Measurements from ENCODE around the gene PHC3.

The PHC3 gene

DNA sequence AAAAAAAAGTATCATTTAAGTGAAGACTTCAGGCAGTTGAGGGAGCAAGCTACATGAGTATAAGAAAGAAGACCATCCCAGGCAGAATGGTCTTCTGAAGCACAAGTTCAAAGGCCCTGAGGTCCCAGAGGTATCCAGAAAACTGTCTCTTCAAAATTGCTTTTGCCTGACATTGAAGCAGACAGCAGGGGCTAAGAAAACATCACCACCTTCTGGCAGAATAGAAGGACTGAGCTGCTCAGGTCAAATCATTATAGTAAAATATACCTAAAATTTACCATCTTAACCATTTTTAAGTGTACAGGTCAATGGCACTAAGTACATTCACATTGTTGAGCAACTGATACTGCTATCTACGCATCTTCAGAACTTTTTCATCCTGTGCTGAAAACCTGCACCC, 127.3 kb downstream of the PHC3 start:
- no peak for TF ChIP-seq TAF1 (IDR thresholded peaks at IDR 0.05; ENCODE audit: borderline replicate concordance, insufficient read depth, low read length)
- TF ChIP-seq SIN3A (IDR thresholded peaks at IDR 0.05; ENCODE audit: borderline replicate concordance, insufficient read depth, low read length), result no peak
- TF ChIP-seq FOXP2 (optimal IDR thresholded peaks at IDR 0.05; ENCODE audit: borderline replicate concordance, extremely low read depth, extremely low read length, insufficient read depth), result no peak
- TF ChIP-seq POLR2AphosphoS5 (IDR thresholded peaks at IDR 0.05; ENCODE audit: low read depth, low read length), result no peak

DNA sequence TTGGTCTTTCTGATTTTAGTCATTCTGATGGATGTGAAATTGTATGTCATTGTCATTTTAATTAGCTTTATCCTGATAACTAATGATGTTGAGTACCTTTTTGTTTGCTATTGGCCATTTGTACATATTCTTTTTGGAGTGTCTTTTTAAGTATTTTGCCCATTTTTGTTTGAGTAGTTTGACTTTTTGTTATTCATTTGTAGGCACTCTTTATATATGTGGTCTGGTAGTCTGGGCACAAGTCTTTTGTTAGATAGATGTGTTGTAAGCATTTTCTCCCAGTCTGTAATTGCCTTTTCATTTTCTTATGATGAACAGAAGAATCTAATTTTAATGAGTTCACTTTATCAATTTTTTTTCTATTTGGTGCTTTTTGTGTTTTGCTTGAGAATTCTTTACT, 129.1 kb downstream of the PHC3 start:
- TF ChIP-seq TAF1 (IDR thresholded peaks at IDR 0.05; ENCODE audit: borderline replicate concordance, insufficient read depth, low read length) (no peak), FOXP2 (optimal IDR thresholded peaks at IDR 0.05; ENCODE audit: borderline replicate concordance, extremely low read depth, extremely low read length, insufficient read depth) (no peak), SIN3A (IDR thresholded peaks at IDR 0.05; ENCODE audit: borderline replicate concordance, insufficient read depth, low read length) (no peak), POLR2AphosphoS5 (IDR thresholded peaks at IDR 0.05; ENCODE audit: low read depth, low read length) (no peak)
- TF ChIP-seq, protein P1, sequence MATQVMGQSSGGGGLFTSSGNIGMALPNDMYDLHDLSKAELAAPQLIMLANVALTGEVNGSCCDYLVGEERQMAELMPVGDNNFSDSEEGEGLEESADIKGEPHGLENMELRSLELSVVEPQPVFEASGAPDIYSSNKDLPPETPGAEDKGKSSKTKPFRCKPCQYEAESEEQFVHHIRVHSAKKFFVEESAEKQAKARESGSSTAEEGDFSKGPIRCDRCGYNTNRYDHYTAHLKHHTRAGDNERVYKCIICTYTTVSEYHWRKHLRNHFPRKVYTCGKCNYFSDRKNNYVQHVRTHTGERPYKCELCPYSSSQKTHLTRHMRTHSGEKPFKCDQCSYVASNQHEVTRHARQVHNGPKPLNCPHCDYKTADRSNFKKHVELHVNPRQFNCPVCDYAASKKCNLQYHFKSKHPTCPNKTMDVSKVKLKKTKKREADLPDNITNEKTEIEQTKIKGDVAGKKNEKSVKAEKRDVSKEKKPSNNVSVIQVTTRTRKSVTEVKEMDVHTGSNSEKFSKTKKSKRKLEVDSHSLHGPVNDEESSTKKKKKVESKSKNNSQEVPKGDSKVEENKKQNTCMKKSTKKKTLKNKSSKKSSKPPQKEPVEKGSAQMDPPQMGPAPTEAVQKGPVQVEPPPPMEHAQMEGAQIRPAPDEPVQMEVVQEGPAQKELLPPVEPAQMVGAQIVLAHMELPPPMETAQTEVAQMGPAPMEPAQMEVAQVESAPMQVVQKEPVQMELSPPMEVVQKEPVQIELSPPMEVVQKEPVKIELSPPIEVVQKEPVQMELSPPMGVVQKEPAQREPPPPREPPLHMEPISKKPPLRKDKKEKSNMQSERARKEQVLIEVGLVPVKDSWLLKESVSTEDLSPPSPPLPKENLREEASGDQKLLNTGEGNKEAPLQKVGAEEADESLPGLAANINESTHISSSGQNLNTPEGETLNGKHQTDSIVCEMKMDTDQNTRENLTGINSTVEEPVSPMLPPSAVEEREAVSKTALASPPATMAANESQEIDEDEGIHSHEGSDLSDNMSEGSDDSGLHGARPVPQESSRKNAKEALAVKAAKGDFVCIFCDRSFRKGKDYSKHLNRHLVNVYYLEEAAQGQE (IDR thresholded peaks at IDR 0.05; ENCODE audit: insufficient read depth in 1 of 2, low read depth in 2 of 2, low read length in 2 of 2), result no peak

DNA sequence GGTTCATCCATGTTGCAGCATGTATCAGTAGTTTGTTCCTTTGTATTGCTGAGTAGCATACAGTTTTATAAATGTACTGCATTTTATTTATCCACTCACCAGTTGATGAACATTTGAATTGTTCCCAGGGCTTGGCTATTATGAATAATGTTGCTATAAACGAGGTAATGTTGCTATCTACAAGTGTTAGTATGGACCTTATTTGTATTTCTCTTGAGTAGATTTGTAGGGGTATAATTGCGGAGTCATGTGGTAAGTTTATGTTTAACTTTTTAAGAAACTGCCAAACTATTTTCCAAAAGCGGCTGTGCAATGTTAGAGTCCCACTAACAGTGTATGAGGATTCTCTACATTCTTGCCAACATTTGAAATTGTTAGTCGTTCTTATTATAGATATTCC, 130.8 kb downstream of the PHC3 start:
- TF ChIP-seq TAF1 (IDR thresholded peaks at IDR 0.05; ENCODE audit: borderline replicate concordance, insufficient read depth, low read length) (no peak), FOXP2 (optimal IDR thresholded peaks at IDR 0.05; ENCODE audit: borderline replicate concordance, extremely low read depth, extremely low read length, insufficient read depth) (no peak), POLR2AphosphoS5 (IDR thresholded peaks at IDR 0.05; ENCODE audit: low read depth, low read length) (no peak), SIN3A (IDR thresholded peaks at IDR 0.05; ENCODE audit: borderline replicate concordance, insufficient read depth, low read length) (no peak)
- TF ChIP-seq, protein P1 (IDR thresholded peaks at IDR 0.05; ENCODE audit: insufficient read depth in 1 of 2, low read depth in 2 of 2, low read length in 2 of 2), result no peak

DNA sequence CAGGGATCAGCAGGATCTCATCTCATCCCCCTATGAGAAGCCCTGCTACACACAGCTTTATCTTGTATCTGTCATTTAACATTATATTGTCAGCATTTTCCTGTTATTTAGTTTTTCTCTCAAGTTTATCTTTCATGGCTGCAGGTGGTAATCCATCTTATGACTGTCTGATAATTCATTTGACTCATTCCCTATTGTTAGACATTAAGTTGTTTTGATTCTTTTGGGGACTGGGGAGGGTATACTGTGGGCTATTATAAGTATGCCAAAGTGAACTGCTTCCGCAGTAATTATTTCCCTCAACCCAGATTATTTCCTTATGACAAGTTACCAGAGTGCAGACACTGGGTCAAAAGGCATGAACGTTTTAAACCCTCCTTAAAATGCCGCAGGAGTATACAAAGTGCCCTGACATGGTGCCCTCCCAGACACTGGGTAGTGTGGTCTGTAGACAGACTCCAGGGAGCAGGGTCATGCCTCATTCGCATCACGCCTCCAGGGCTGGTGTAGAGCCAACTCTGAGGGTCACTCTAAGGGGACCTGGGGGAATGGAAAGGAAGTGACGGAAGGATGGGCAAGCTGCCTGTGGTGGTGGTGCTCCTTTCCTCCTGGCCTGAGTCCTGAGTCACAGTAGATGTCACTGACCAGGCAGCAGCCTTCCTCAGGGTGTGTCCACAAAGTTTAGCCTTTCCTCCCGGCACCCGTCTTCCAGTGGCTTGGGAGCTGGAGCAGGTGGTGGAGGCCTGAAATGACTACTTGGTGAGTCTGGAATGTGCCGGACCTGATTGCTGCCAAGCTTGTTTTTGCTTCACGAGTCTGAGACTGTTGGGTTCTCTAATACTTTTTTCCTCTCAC, 132.2 kb downstream of the PHC3 start:
- TF ChIP-seq, protein P1 (IDR thresholded peaks at IDR 0.05; ENCODE audit: insufficient read depth in 1 of 2, low read depth in 2 of 2, low read length in 2 of 2), result no peak
- TF ChIP-seq SIN3A (IDR thresholded peaks at IDR 0.05; ENCODE audit: borderline replicate concordance, insufficient read depth, low read length) (no peak), POLR2AphosphoS5 (IDR thresholded peaks at IDR 0.05; ENCODE audit: low read depth, low read length) (no peak), TAF1 (IDR thresholded peaks at IDR 0.05; ENCODE audit: borderline replicate concordance, insufficient read depth, low read length) (no peak), FOXP2 (optimal IDR thresholded peaks at IDR 0.05; ENCODE audit: borderline replicate concordance, extremely low read depth, extremely low read length, insufficient read depth) (no peak)

DNA sequence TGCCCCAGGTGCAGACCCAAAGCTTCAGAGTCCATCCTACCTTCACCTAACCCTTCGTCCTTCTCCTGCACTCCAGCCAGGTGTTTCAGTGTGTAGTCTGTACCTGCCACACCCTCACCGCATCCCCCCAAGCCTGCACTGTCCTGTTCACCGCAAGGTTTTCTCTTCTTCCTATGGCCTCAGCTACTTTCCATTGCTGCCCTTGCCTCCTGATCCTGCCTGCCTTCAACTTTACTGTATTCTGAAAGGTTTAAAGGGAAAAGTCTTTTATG, 134.5 kb downstream of the PHC3 start:
- TF ChIP-seq TAF1 (IDR thresholded peaks at IDR 0.05; ENCODE audit: borderline replicate concordance, insufficient read depth, low read length), result no peak
- TF ChIP-seq POLR2AphosphoS5 (IDR thresholded peaks at IDR 0.05; ENCODE audit: low read depth, low read length), result no peak
- no peak for TF ChIP-seq FOXP2 (optimal IDR thresholded peaks at IDR 0.05; ENCODE audit: borderline replicate concordance, extremely low read depth, extremely low read length, insufficient read depth)
- no peak for TF ChIP-seq SIN3A (IDR thresholded peaks at IDR 0.05; ENCODE audit: borderline replicate concordance, insufficient read depth, low read length)
- TF ChIP-seq, protein P1 (IDR thresholded peaks at IDR 0.05; ENCODE audit: insufficient read depth in 1 of 2, low read depth in 2 of 2, low read length in 2 of 2), result no peak
